IPS-18a (cell line): ENCODE results near the gene ELMO2.

Experiments
- H3K27ac ChIP-seq: one replicate; pipeline ENCODE4 v1.5.1; 2013; ENCODE audit warnings: low read length
- H3K27me3 ChIP-seq: one replicate; pipeline ENCODE4 v1.6.1; 2013; ENCODE audit warnings: mild to moderate bottlenecking, low read length; ENCODE audit not compliant: control insufficient read depth, insufficient read depth
- H3K36me3 ChIP-seq: one replicate; pipeline ENCODE4 v1.6.1; 2013; ENCODE audit warnings: low read depth, low read length; ENCODE audit not compliant: control insufficient read depth
- H3K4me1 ChIP-seq: one replicate; pipeline ENCODE4 v1.6.1; 2013; ENCODE audit warnings: low read depth, low read length; ENCODE audit not compliant: control insufficient read depth
- H3K4me3 ChIP-seq: one replicate; pipeline ENCODE4 v1.5.1; 2013; ENCODE audit warnings: low read length
- H3K9ac ChIP-seq: one replicate; pipeline ENCODE4 v1.6.1; 2013; ENCODE audit warnings: mild to moderate bottlenecking, low read length, moderate library complexity
- H3K9me3 ChIP-seq: one replicate; pipeline ENCODE4 v1.6.1; 2013; ENCODE audit warnings: low read depth, low read length; ENCODE audit not compliant: control insufficient read depth

Gene ELMO2

GRCh38 chr20:46402331-46402811 is 4.0 kb downstream of the ELMO2 start:
- Histone ChIP-seq H3K36me3 (no peaks in the 10 kb centered on the region), H3K4me3 (no peak overlapping the region), H3K9me3 (no peaks in the 10 kb centered on the region), H3K9ac (no peak overlapping the region), H3K27ac (no peak overlapping the region), H3K27me3 (peaks cover 2% of the 10 kb centered on the region), H3K4me1 (peaks cover 16% of the 10 kb centered on the region)

- no peak overlapping the region for H3K9ac ChIP-seq
- peaks cover 16% of the 10 kb centered on the region for H3K4me1 ChIP-seq
- H3K27ac ChIP-seq: no peak overlapping the region
- no peak overlapping the region for H3K4me3 ChIP-seq
- no peaks in the 10 kb centered on the region for H3K36me3 ChIP-seq
- H3K27me3 ChIP-seq: no peaks in the 10 kb centered on the region
- H3K9me3 ChIP-seq: no peaks in the 10 kb centered on the region
Measured at GRCh38 chr20:46401478-46401860, 4.9 kb downstream of the ELMO2 start.

GRCh38 chr20:46400828-46401477 is 5.5 kb downstream of the ELMO2 start:
- H3K4me3 ChIP-seq: no peak overlapping the region
- H3K9ac ChIP-seq: no peak overlapping the region
- peaks cover 16% of the 10 kb centered on the region for H3K4me1 ChIP-seq
- no peaks in the 10 kb centered on the region for H3K9me3 ChIP-seq
- no peaks in the 10 kb centered on the region for H3K36me3 ChIP-seq
- H3K27ac ChIP-seq: no peak overlapping the region
- no peaks in the 10 kb centered on the region for H3K27me3 ChIP-seq

DNA sequence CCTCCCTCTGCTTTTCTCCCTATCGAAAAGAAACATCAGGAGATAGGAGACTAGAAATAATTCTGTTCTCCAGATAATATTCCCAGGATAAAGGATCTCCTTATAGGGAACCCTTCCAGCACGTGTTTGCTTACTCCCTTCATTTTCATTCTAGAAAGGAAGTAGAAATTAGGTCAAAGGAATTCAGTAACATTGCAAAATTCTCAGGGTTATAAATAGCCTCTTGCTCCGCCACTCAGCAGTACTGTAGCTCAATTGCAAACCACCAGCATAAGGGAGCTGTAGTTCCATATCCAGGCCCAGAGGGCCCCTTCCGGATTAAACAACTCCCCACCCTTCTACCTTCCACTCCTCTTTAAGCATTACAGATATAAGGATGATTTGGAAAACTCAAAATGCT is 6.2 kb downstream of the ELMO2 start:
- Histone ChIP-seq H3K4me1 (peaks cover 16% of the 10 kb centered on the region), H3K27ac (no peak overlapping the region), H3K9me3 (no peaks in the 10 kb centered on the region), H3K9ac (no peak overlapping the region), H3K36me3 (no peaks in the 10 kb centered on the region), H3K4me3 (no peak overlapping the region), H3K27me3 (no peaks in the 10 kb centered on the region)

DNA sequence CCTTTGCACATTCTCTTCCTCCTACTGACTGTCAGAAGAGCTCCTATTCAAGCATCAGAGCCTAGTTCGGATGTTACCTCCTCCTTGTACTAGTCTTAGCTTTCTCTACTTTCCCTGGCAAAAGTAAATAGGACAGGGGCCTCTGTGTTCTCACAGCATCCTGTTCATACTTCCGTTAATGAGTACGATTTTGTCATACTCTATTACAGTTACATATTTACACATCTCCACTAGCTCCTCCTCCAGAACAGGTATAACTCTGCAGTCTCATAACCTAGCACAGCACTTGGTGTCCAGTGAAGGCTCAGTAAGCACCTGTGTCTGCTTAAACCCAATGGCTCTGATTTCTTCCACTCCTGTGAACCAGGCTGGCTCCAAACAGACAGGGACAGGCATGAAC is 7.0 kb downstream of the ELMO2 start:
- H3K4me3 ChIP-seq: no peak overlapping the region

GRCh38 chr20:46398963-46399362 is 7.5 kb downstream of the ELMO2 start:
- Histone ChIP-seq H3K4me1 (peaks cover 12% of the 10 kb centered on the region), H3K9ac (no peak overlapping the region), H3K27ac (no peak overlapping the region), H3K27me3 (no peaks in the 10 kb centered on the region), H3K4me3 (no peak overlapping the region), H3K36me3 (no peaks in the 10 kb centered on the region), H3K9me3 (no peaks in the 10 kb centered on the region)

More for the DNA sequence above, 7.0 kb downstream of the ELMO2 start:
- H3K4me1 ChIP-seq: peaks cover 12% of the 10 kb centered on the region
- no peaks in the 10 kb centered on the region for H3K9me3 ChIP-seq
- H3K36me3 ChIP-seq: no peaks in the 10 kb centered on the region
- no peak overlapping the region for H3K27ac ChIP-seq
- H3K9ac ChIP-seq: no peak overlapping the region
- no peaks in the 10 kb centered on the region for H3K27me3 ChIP-seq

GRCh38 chr20:46396052-46396740 is 10.2 kb downstream of the ELMO2 start:
- no peak overlapping the region for H3K9ac ChIP-seq
- no peak overlapping the region for H3K4me3 ChIP-seq
- no peaks in the 10 kb centered on the region for H3K9me3 ChIP-seq
- H3K4me1 ChIP-seq: peaks cover 11% of the 10 kb centered on the region
- H3K36me3 ChIP-seq: peaks cover 27% of the 10 kb centered on the region
- H3K27ac ChIP-seq: no peak overlapping the region
- H3K27me3 ChIP-seq: no peaks in the 10 kb centered on the region

- no peak overlapping the region for H3K27ac ChIP-seq
- no peak overlapping the region for H3K4me3 ChIP-seq
- no peaks in the 10 kb centered on the region for H3K27me3 ChIP-seq
- peaks cover under 1% of the 10 kb centered on the region for H3K4me1 ChIP-seq
- H3K36me3 ChIP-seq: peaks cover 31% of the 10 kb centered on the region
- H3K9me3 ChIP-seq: no peaks in the 10 kb centered on the region
- no peak overlapping the region for H3K9ac ChIP-seq
Measured at GRCh38 chr20:46394872-46395760, 11.3 kb downstream of the ELMO2 start.

DNA sequence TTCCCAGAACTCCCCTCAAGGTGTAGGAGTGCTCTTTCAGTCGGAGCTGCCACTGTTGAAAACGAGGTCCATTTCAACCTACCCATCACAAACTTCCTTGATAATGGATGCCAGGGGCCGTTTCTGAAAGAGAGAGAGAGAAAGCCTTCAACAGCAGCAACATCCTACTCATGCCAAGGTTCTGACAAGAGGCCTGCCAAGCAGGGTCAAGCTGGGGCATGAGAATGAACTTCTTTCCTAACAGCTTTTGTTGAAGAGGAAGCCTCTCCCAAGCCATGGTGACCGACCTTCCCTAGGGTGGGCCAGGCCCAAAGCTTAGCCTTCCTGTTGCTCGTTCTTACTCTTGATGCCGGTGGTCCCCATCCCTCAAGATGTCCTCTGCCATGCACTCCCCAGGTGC is 12.4 kb downstream of the ELMO2 start:
- Histone ChIP-seq H3K27ac (no peak overlapping the region), H3K4me1 (no peaks in the 10 kb centered on the region)

DNA sequence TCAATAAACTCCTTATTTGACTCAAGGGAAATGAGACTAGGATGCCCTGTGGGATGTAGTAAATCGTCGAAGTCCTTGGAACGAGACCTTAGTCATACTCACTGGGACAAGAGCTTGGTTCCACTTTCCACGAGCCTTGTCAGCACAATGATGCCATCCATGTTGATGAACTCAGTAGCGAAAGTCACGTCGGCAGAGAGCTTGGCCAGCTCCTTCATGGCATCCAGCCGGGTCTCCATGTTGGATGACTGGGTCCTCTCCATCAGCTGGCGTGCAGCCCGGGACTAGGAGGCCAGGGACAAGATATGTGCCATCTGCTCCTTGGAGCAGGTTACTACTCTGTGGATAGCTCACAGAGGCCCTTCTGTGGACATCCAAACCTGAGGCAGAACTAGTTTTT is 17.5 kb downstream of the ELMO2 start:
- H3K36me3 ChIP-seq: peaks cover 80% of the 10 kb centered on the region
- no peak overlapping the region for H3K9ac ChIP-seq
- H3K9me3 ChIP-seq: no peaks in the 10 kb centered on the region
- H3K4me1 ChIP-seq: no peaks in the 10 kb centered on the region
- no peaks in the 10 kb centered on the region for H3K27me3 ChIP-seq
- H3K4me3 ChIP-seq: no peak overlapping the region
- H3K27ac ChIP-seq: no peak overlapping the region

More for the DNA sequence above, 12.4 kb downstream of the ELMO2 start:
- Histone ChIP-seq H3K9ac (no peak overlapping the region), H3K27me3 (no peaks in the 10 kb centered on the region), H3K9me3 (no peaks in the 10 kb centered on the region), H3K36me3 (peaks cover 33% of the 10 kb centered on the region), H3K4me3 (no peak overlapping the region)

DNA sequence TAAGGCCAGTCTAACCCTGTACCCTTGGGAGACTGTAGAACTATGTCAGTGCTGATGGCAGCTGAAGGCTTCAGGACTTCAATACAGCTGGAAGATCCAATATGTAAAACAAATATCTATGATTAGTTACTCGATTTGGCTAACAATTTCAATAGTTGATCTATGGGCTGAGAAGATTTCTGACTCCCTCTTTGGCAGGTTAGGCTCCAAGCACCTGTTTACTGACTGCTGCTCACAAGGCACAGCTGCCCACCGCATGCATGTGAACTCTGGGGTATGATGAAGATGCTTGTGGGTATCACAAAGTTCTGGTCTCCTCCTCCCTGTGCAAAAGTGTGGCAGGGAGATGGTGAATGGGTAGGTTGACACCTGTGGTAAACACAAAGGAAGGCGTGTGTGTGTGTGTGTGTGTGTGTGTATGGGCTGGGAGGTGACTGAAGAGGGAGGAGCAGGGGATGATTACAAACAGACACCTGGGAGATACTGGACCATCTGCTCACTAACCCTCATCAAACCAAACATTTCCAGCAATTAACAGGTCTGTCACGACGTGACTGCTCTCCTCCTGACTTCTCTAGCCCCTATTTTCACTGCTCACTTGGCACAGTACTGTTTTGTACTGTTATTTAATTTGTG is 18.1 kb downstream of the ELMO2 start:
- no peak overlapping the region for H3K9ac ChIP-seq
- no peaks in the 10 kb centered on the region for H3K27me3 ChIP-seq
- H3K4me1 ChIP-seq: no peaks in the 10 kb centered on the region
- no peak overlapping the region for H3K27ac ChIP-seq
- peaks cover 80% of the 10 kb centered on the region for H3K36me3 ChIP-seq
- no peak overlapping the region for H3K4me3 ChIP-seq
- H3K9me3 ChIP-seq: no peaks in the 10 kb centered on the region
